Measurements from ENCODE around the gene AUTS2.

AUTS2 gene

GRCh38 chr7:69808391-69808790 lies 210.1 kb downstream of the AUTS2 start:
- no peak for TF ChIP-seq CTCF (IDR thresholded peaks at IDR 0.05; ENCODE audit: low read depth, low read length)
- no peak overlapping the region for H3K4me3 ChIP-seq (replicated peaks in 1 of 2; ENCODE audit: low read depth in 2 of 2, low read length in 2 of 2)
- DNase-seq (ENCODE audit: low read depth in 2 of 2), result no peak

- TF ChIP-seq CTCF (IDR thresholded peaks at IDR 0.05; ENCODE audit: low read depth, low read length), result no peak
- no peak for DNase-seq (ENCODE audit: low read depth in 2 of 2)
- H3K4me3 ChIP-seq (replicated peaks in 1 of 2; ENCODE audit: low read depth in 2 of 2, low read length in 2 of 2), result no peak overlapping the region
Measured at GRCh38 chr7:69811476-69812308, 213.4 kb downstream of the AUTS2 start.

GRCh38 chr7:69812756-69813155 lies 214.5 kb downstream of the AUTS2 start:
- no peak for DNase-seq (ENCODE audit: low read depth in 2 of 2)
- TF ChIP-seq CTCF (IDR thresholded peaks at IDR 0.05; ENCODE audit: low read depth, low read length), result no peak
- no peak overlapping the region for H3K4me3 ChIP-seq (replicated peaks in 1 of 2; ENCODE audit: low read depth in 2 of 2, low read length in 2 of 2)

- no peak overlapping the region for H3K4me3 ChIP-seq (replicated peaks in 1 of 2; ENCODE audit: low read depth in 2 of 2, low read length in 2 of 2)
- TF ChIP-seq CTCF (IDR thresholded peaks at IDR 0.05; ENCODE audit: low read depth, low read length), result no peak
- DNase-seq (ENCODE audit: low read depth in 2 of 2), result no peak
Measured at GRCh38 chr7:69813637-69814240, 215.5 kb downstream of the AUTS2 start.

- H3K4me3 ChIP-seq (replicated peaks in 1 of 2; ENCODE audit: low read depth in 2 of 2, low read length in 2 of 2), result no peak overlapping the region
- peak in 1 of 2 donors; percentile 47 for DNase-seq (ENCODE audit: low read depth in 2 of 2)
- TF ChIP-seq CTCF (IDR thresholded peaks at IDR 0.05; ENCODE audit: low read depth, low read length), result no peak
Measured at GRCh38 chr7:69814421-69814962, 216.2 kb downstream of the AUTS2 start.

GRCh38 chr7:69816501-69816900 lies 218.2 kb downstream of the AUTS2 start:
- TF ChIP-seq CTCF (IDR thresholded peaks at IDR 0.05; ENCODE audit: low read depth, low read length), result no peak
- no peak overlapping the region for H3K4me3 ChIP-seq (replicated peaks in 1 of 2; ENCODE audit: low read depth in 2 of 2, low read length in 2 of 2)
- no peak for DNase-seq (ENCODE audit: low read depth in 2 of 2)
